Ovary (tissue), 9 donors: ENCODE measurements around the gene MEF2D. TPM values are rescaled to one million over a fixed set of nuclear protein-coding genes. Genes with fewer than 3 reads are reported as not detected.

ENCODE experiments used
- DNase-seq, 5 donors: peaks; one replicate each; pipeline ENCODE4 v3.0.0-alpha.2; 2019 to 2020
- H3K27ac ChIP-seq, 2 donors: fragments of 200-600 bp; one replicate each; pipeline versions ENCODE4 v1.5.1 to v1.8.0; 2019 to 2022
- H3K27me3 ChIP-seq: fragments of 200-600 bp; one replicate; pipeline ENCODE4 v1.8.0; 2022
- H3K36me3 ChIP-seq: fragments of 200-600 bp; sonication (generic); one replicate; pipeline ENCODE4 v1.5.1; 2019
- H3K4me1 ChIP-seq: one replicate; pipeline ENCODE4 v1.8.1; 2013; ENCODE audit warnings: mild to moderate bottlenecking, moderate library complexity; ENCODE audit not compliant: insufficient read depth
- H3K4me3 ChIP-seq: fragments of 200-600 bp; sonication (generic); one replicate; pipeline ENCODE4 v1.5.1; 2017
- H3K9me3 ChIP-seq, 2 donors: fragments of 200-600 bp in 1 of 2; sonication (generic) in 1 of 2; one replicate each; pipeline versions ENCODE4 v1.5.1 to v1.8.1; 2013 to 2019; ENCODE audit warnings: mild to moderate bottlenecking in 1 of 2, moderate library complexity in 1 of 2
- CTCF ChIP-seq, 3 donors: fragments of 450-650 bp in 2 of 3; fragments of 200-600 bp in 1 of 3; IDR thresholded peaks; one replicate each; pipeline versions ENCODE4 v1.5.1 to v1.8.0; 2016 to 2022; ENCODE audit warnings: antibody characterized with exemption in 3 of 3, mild to moderate bottlenecking in 1 of 3
- EP300 ChIP-seq: sonication (generic); formaldehyde crosslinking; IDR thresholded peaks from one replicate; pipeline ENCODE4 v1.6.1; 2017; ENCODE audit warnings: antibody characterized with exemption
- POLR2A ChIP-seq: fragments of 450-650 bp; IDR thresholded peaks from one replicate; pipeline ENCODE4 v1.6.1; 2017; ENCODE audit warnings: antibody characterized with exemption, mild to moderate bottlenecking, moderate library complexity
- WGBS, 3 donors: extraction: QIAGEN DNeasy Blood & Tissue Kit in 1 of 3; methylation state at CpG; one replicate each; pipeline versions ENCODE4 v1.1.5 to v1.1.7; 2013 to 2017; 5-methylcytosine and 5-hydroxymethylcytosine counted together
- intact Hi-C, 4 donors: fragments of 100-400 bp; cut with DNase I; formaldehyde crosslinking; loops; one replicate each; pipeline versions ENCODE4 v1.11.0 to v1.15.1; 2022 to 2023
- polyA plus RNA-seq, 2 donors: library from polyadenylated mRNA; stranded (reverse); fragments of 200-250 nt in 1 of 2; fragments of 350-450 nt in 1 of 2; fragmentation: Illumina TruSeq in 1 of 2; extraction: RNeasy Lipid Tissue Mini Kit (QIAGEN cat#74804) in 1 of 2; gene quantifications; one replicate each; pipeline ENCODE4 v1.2.3, GENCODE V29; 2013 to 2014
- total RNA-seq, 7 donors: library from RNA; depleted of rRNA in 2 of 7; stranded (reverse); fragments of >200 nt in 2 of 7; fragmentation: NEBNext Ultra II Directional in 3 of 7; extraction: Animal tissue kit (Norgen Biotek cat#: 25700) in 3 of 7; gene quantifications; one replicate each; pipeline versions ENCODE4 v1.1.0 to v1.2.4, GENCODE V29; 2016 to 2023
- donor health status: DM: no; HTN: no; CAD: no; lungs with moderate emphysema.
- donor health status: DM: no; HTN: no; CAD: no.
- donor health status: Bipolar disorder and iron deficiency.
- donor health status: DM: yes; HTN: yes; CAD: no.
- donor health status: DM: no; HTN: no; CAD: no.
- donor health status: DM: yes; HTN: yes; CAD: no.

The MEF2D gene
- total and polyA plus RNA-seq, 9 donors, result 30.0 to 96.6 (median 57.6) TPM

- Histone ChIP-seq H3K27me3 (no peaks in the 10 kb centered on the region), H3K36me3 (no peaks in the 10 kb centered on the region), H3K4me1 (no peaks in the 10 kb centered on the region), H3K27ac (no peak overlapping the region), H3K4me3 (no peak overlapping the region), H3K9me3 (no peaks in the 10 kb centered on the region)
- 4 to 10% (median 6%) methylated on average over 13 of the region's 13 CpGs for WGBS, 3 donors
- intact Hi-C loops, result loop anchor here in 1 of 4 donors (5.0 to 10.0 kb wide), 2 partner anchors 37 to 195 kb away; no protein-coding TSS in a partner anchor
- DNase-seq, result no peak
- TF ChIP-seq POLR2A (no peak), EP300 (no peak), CTCF (IDR thresholded peaks at IDR 0.05) (no peak)
These were observed 71.1 kb downstream of the MEF2D start for GRCh38 chr1:156429313-156430060.

- H3K4me1 ChIP-seq, result no peaks in the 10 kb centered on the region
- H3K36me3 ChIP-seq, result no peaks in the 10 kb centered on the region
- no peak overlapping the region for H3K4me3 ChIP-seq
- H3K27me3 ChIP-seq, result no peaks in the 10 kb centered on the region
- 13 to 19% (median 17%) methylated on average over 4 of the region's 4 CpGs for WGBS, 3 donors
- DNase-seq, result no peak
- intact Hi-C loops, result loop anchor here in 1 of 4 donors (10.0 kb wide), 1 partner anchor 194 kb away; no protein-coding TSS in a partner anchor
- no peaks in the 10 kb centered on the region for H3K9me3 ChIP-seq
- no peak overlapping the region for H3K27ac ChIP-seq
- TF ChIP-seq CTCF (IDR thresholded peaks at IDR 0.05) (no peak), POLR2A (no peak), EP300 (no peak)
These were observed 71.8 kb downstream of the MEF2D start for GRCh38 chr1:156428746-156429288.

DNA sequence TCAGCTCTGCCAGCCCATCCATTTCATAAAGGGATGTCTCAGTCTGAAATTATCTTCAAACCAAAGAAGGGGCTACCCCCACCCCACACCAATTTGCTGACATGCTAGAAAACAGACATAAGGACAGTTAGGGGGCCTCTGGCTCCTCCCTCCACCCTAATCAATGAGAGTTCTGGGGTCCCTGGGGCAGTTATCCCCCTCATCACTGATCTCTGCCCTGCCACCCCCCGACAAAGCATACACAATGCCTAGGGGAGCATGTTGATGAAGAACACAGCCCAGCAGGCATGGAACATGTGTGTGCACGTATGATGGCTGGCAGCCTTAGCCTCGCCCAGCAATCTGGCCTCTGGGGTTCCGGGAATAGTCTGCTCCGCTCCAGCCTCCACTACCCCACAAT is 72.6 kb downstream of the MEF2D start:
- Histone ChIP-seq H3K4me3 (no peak overlapping the region), H3K36me3 (no peaks in the 10 kb centered on the region), H3K27me3 (no peaks in the 10 kb centered on the region), H3K4me1 (no peaks in the 10 kb centered on the region), H3K27ac (no peak overlapping the region), H3K9me3 (no peaks in the 10 kb centered on the region)
- intact Hi-C loops, result loop anchor here in 1 of 4 donors (10.0 kb wide), 1 partner anchor 193 kb away; no protein-coding TSS in a partner anchor
- 63 to 74% (median 64%) methylated on average over 5 of the region's 5 CpGs for WGBS, 3 donors
- TF ChIP-seq CTCF (IDR thresholded peaks at IDR 0.05) (no peak), EP300 (no peak), POLR2A (no peak)
- no peak for DNase-seq

DNA sequence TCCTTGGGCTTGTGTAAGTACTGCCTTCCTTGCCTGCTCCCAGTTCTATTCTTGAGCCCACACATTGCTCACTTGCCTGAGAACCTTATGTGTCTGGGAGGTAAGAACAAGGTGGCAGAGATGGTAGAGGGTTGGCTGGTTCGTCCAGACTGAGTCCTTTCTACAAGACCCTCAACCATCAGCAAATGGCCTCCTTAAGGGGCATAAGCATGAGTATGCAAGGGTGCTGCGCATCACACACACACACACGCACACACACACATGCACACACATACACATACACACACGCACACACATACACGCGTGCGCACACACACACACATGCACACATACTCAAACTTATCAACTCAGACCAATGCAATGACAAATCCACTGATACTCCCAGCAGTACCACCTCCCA is 74.6 kb downstream of the MEF2D start:
- 89 to 95% (median 91%) methylated on average over 7 of the region's 7 CpGs for WGBS, 3 donors
- no peak for TF ChIP-seq CTCF (IDR thresholded peaks at IDR 0.05)
- no peak for TF ChIP-seq POLR2A
- no peak for TF ChIP-seq EP300
- H3K4me1 ChIP-seq, result no peaks in the 10 kb centered on the region
- peaks cover 2% of the 10 kb centered on the region for H3K27me3 ChIP-seq
- no peaks in the 10 kb centered on the region for H3K36me3 ChIP-seq
- no peak overlapping the region for H3K27ac ChIP-seq
- intact Hi-C loops, result loop anchor here in 1 of 4 donors (10.0 kb wide), 1 partner anchor 191 kb away; no protein-coding TSS in a partner anchor
- H3K9me3 ChIP-seq, result no peaks in the 10 kb centered on the region
- no peak overlapping the region for H3K4me3 ChIP-seq
- no peak for DNase-seq
